ENCODE results near the gene AFMID. TPM values are rescaled to one million over a fixed set of nuclear protein-coding genes. Genes with fewer than 3 reads are reported as not detected.

AFMID gene
- total and polyA plus RNA-seq, 3 donors from 2014 or later = 36.1 to 82.2 (median 59.4) TPM

DNA sequence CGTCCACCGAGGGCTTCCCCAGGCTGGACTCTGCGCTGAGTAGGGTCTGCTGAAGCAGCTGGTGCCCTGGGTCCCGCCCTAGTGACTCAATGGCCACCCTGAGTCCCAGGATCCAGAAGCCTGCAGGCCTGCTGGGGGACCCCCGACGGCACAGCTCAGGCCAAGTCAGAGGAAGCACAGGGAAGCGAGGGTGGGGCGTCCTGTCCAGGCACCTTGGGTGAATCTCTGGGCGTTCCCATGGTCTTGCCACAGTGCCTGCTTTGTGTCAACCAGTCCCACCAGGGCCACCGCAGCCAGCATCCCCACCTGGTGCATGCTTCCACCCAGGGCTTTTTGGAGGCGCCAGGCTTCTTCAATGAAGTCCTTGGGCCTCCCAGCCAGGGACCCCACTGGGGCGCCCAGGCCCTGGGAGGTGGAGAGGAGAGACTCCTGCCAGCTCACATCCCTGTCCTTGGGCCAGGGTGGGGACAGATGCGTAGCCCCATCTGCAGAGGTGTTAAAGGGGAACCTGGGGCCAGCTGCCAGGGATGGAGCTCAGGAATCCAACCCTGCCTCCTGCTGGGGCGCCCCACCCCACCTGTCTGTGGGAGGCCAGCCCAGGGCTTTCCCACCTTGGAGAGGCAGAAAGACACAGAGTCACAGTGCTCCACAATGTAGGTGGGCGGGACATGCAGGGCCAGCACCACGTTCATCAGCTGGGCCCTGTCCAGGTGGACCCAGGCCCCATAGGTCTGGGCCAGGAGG lies 62.1 kb downstream of the AFMID start:
- intact Hi-C loops (cut with DNase I; ENCODE audit: low total_unique reads) = no loop called here
- Histone ChIP-seq H3K36me3 (ENCODE audit: low read depth, missing control alignments) (no peaks in the 10 kb centered on the region), H3K9me3 (no peaks in the 10 kb centered on the region), H3K27ac (no peak overlapping the region), H3K4me3 (no peak overlapping the region), H3K27me3 (no peaks in the 10 kb centered on the region), H3K4me1 (peaks cover 6% of the 10 kb centered on the region)
- TF ChIP-seq POLR2A (IDR thresholded peaks at IDR 0.05) (no peak), CTCF (IDR thresholded peaks at IDR 0.05) (no peak)
- 77 to 92% methylated on average over 4 to 16 of the region's 16 CpGs for WGBS, 2 donors
- DNase-seq = no peak

DNA sequence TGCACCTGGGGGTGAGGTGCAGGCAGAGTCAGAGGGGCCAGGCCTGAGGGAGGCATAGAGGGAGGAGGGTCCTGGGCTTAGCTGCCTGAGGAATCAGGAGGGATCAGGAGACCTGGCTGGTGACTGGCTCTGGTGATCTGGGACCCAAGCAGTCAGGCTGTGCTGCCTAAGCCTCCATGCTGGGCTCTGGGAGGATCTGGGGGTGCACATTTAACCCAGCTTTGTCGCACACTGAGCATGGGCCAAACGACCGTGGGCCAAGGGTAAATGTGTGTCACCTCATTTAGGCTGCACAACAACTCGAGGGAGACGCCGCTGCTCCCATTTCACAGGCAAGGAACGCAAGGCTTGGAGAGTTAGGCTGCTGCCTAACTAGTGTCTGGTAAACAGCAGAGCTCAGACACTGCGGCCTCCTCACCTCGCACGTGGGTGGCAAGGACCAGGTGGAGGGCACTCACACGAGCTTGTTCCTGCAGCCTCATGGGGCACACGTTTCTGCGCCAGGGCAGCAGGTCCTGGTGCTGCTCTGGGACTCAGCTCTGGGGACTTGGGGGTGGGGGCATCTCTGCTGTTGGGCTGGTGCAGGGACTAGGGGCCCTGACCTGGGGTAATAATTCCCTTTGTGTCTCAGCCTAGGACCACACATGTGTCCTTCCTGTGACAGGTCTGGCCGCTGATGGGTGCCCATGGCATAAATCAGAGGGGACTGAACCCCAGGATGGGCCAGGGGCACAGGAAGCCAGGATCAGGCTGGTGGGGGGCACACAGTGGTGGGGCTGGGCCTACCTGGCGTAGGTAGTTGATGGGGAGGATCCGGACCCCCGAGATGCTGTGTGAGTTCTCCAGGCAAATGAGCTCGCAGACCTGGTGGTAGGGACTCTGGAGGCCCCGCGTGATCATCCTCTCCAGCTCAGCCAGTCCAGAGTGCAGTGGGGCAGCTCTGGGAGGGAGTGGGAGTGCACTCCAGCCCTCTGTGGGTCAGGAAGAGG lies 63.0 kb downstream of the AFMID start:
- Histone ChIP-seq H3K4me3 (no peak overlapping the region), H3K27me3 (no peaks in the 10 kb centered on the region), H3K27ac (no peak overlapping the region), H3K36me3 (ENCODE audit: low read depth, missing control alignments) (no peaks in the 10 kb centered on the region), H3K4me1 (peaks cover 6% of the 10 kb centered on the region), H3K9me3 (no peaks in the 10 kb centered on the region)
- DNase-seq = no peak
- TF ChIP-seq POLR2A (IDR thresholded peaks at IDR 0.05) (no peak), CTCF (IDR thresholded peaks at IDR 0.05) (no peak)
- WGBS, 2 donors = 69 to 75% methylated on average over 7 to 19 of the region's 20 CpGs
- intact Hi-C loops (cut with DNase I; ENCODE audit: low total_unique reads) = loop anchor here (10.0 kb wide), 1 partner anchor 135 kb away; no protein-coding TSS in a partner anchor

- intact Hi-C loops (cut with DNase I; ENCODE audit: low total_unique reads) = loop anchor here (10.0 kb wide), 1 partner anchor 136 kb away; no protein-coding TSS in a partner anchor
- 45 to 60% methylated on average over 1 to 27 of the region's 27 CpGs for WGBS, 2 donors
- no peak overlapping the region for H3K27ac ChIP-seq
- H3K9me3 ChIP-seq = no peaks in the 10 kb centered on the region
- TF ChIP-seq POLR2A (IDR thresholded peaks at IDR 0.05) (no peak), CTCF (IDR thresholded peaks at IDR 0.05) (peak; percentile 95 to 98 (median 95))
- H3K36me3 ChIP-seq (ENCODE audit: low read depth, missing control alignments) = no peaks in the 10 kb centered on the region
- H3K27me3 ChIP-seq = no peaks in the 10 kb centered on the region
- peaks cover 6% of the 10 kb centered on the region for H3K4me1 ChIP-seq
- H3K4me3 ChIP-seq = no peak overlapping the region
- DNase-seq = peak; percentile 85
Measured at GRCh38 chr17:78250891-78251772, 64.0 kb downstream of the AFMID start.

DNA sequence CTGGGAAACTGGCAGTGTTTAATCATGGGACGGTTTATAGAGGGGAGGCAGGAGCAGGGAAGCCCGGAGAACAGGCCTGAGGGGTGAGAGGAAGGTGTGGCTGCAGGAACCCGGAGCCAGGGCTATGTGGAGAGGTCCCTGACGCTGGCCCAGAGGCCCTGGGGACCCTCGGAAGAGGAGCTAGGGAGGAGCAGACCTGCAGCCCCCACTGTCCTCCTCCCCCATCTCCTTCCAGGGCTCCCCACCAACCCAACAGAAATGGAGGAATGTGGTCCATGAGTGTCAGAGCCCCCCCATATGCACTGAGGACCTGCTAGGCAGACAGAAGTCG lies 64.6 kb downstream of the AFMID start:
- TF ChIP-seq POLR2A (IDR thresholded peaks at IDR 0.05) = no peak
- no peak for TF ChIP-seq CTCF (IDR thresholded peaks at IDR 0.05)
- intact Hi-C loops (cut with DNase I; ENCODE audit: low total_unique reads) = loop anchor here (10.0 kb wide), 1 partner anchor 137 kb away; no protein-coding TSS in a partner anchor
- 67 to 79% methylated on average over 6 of the region's 6 CpGs for WGBS, 2 donors

More for the DNA sequence above, 64.6 kb downstream of the AFMID start:
- Histone ChIP-seq H3K4me3 (no peak overlapping the region), H3K9me3 (no peaks in the 10 kb centered on the region), H3K4me1 (peaks cover 6% of the 10 kb centered on the region), H3K36me3 (ENCODE audit: low read depth, missing control alignments) (no peaks in the 10 kb centered on the region), H3K27me3 (no peaks in the 10 kb centered on the region), H3K27ac (no peak overlapping the region)
- DNase-seq = no peak
